ENCODE data around the gene PIK3R3. TPM values are rescaled to one million over a fixed set of nuclear protein-coding genes. Genes with fewer than 3 reads are reported as not detected.

The PIK3R3 gene
- total RNA-seq, 1 experiment from 2014 or later = 1.6 TPM

DNA sequence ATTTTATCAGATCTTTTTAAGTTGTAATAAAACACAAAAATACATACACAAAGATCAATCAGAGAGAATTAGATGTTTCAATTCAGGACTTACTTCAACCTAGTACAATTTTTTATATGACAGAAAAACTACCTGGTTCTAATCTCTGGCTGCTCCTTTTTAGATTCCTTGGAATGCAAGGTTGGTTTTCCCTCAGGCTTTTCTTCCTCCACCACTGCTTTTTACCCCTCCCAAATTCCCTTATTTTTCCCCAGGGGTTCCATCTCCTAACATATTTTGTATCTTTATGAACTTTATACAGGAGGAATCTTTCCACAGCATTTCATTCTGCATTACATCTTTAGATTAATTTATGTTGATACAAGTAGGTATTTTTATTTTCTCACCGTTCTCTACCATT is 33.2 kb downstream of the PIK3R3 start:
- Histone ChIP-seq H3K9ac (ENCODE audit: low read length) (no peak overlapping the region), H4K20me1 (ENCODE audit: insufficient read depth) (no peaks in the 10 kb centered on the region), H3K36me3 (ENCODE audit: control insufficient read depth in 1 of 2, insufficient read depth in 2 of 2, low read length in 2 of 2) (no peaks in the 10 kb centered on the region), H3K9me3 (ENCODE audit: control insufficient read depth in 1 of 2, insufficient read depth in 1 of 2, low read depth in 1 of 2, low read length in 2 of 2) (peaks cover 0 to 6% of the 10 kb centered on the region in 2 experiments; a peak in 1 of 4 replicates), H2AFZ (ENCODE audit: low read depth, low read length, poor library complexity, severe bottlenecking) (no peak overlapping the region), H3K9me2 (ENCODE audit: insufficient read depth) (no peaks in the 10 kb centered on the region), H3K4me1 (ENCODE audit: control insufficient read depth in 1 of 2, insufficient read depth in 2 of 2, low read length in 2 of 2) (no peaks in the 10 kb centered on the region), H3K4me3 (replicated peaks in 1 of 2; ENCODE audit: low read depth in 1 of 2, low read length in 2 of 2) (no peak overlapping the region), H3K79me2 (ENCODE audit: insufficient read depth, low read length) (no peaks in the 10 kb centered on the region), H3K4me2 (ENCODE audit: low read length) (no peak overlapping the region), H3K27ac (ENCODE audit: low read depth, low read length) (no peak overlapping the region), H3K27me3 (ENCODE audit: insufficient read depth, low read length) (no peaks in the 10 kb centered on the region)
- intact Hi-C loops (cut with micrococcal nuclease) = no loop called here
- ChIA-PET CTCF (no interaction called here), POLR2A (interaction anchor here (0.9 kb wide), 1 partner anchor 8 kb away, joined by 3 read pairs; no protein-coding TSS in a partner anchor), RAD21 (ENCODE audit: low non-redundant PET in 1 of 2, low total read pairs in 2 of 2, uncharacterized antibody in 2 of 2, unreplicated experiment in 2 of 2) (no interaction called here)
- TF ChIP-seq SRF (IDR thresholded peaks at IDR 0.05; ENCODE audit: low read depth) = no peak
- no peak for TF ChIP-seq YY1 (IDR thresholded peaks at IDR 0.05; ENCODE audit: extremely low read depth, insufficient replicate concordance, low read depth, low read length)
- TF ChIP-seq ZBTB33 (IDR thresholded peaks at IDR 0.05; ENCODE audit: extremely low read depth, insufficient replicate concordance, low read length) = no peak
- no peak for TF ChIP-seq EZH2 (IDR thresholded peaks at IDR 0.05)
- no peak for TF ChIP-seq SIN3A (IDR thresholded peaks at IDR 0.05; ENCODE audit: low read depth)
- TF ChIP-seq CEBPB (IDR thresholded peaks at IDR 0.05; ENCODE audit: low read depth) = no peak
- no peak for TF ChIP-seq CBX3 (IDR thresholded peaks at IDR 0.05; ENCODE audit: low read depth)
- TF ChIP-seq ZNF274 (IDR thresholded peaks at IDR 0.05; ENCODE audit: low read depth, low read length) = no peak
- TF ChIP-seq, protein P1, sequence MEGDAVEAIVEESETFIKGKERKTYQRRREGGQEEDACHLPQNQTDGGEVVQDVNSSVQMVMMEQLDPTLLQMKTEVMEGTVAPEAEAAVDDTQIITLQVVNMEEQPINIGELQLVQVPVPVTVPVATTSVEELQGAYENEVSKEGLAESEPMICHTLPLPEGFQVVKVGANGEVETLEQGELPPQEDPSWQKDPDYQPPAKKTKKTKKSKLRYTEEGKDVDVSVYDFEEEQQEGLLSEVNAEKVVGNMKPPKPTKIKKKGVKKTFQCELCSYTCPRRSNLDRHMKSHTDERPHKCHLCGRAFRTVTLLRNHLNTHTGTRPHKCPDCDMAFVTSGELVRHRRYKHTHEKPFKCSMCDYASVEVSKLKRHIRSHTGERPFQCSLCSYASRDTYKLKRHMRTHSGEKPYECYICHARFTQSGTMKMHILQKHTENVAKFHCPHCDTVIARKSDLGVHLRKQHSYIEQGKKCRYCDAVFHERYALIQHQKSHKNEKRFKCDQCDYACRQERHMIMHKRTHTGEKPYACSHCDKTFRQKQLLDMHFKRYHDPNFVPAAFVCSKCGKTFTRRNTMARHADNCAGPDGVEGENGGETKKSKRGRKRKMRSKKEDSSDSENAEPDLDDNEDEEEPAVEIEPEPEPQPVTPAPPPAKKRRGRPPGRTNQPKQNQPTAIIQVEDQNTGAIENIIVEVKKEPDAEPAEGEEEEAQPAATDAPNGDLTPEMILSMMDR (IDR thresholded peaks at IDR 0.05 in 2 of 3, conservative IDR thresholded peaks at IDR 0.05 in 1 of 3; ENCODE audit: borderline replicate concordance in 1 of 3, insufficient read depth in 1 of 3, low read depth in 2 of 3, low read length in 2 of 3) = no peak
- no peak for TF ChIP-seq EGR1 (IDR thresholded peaks at IDR 0.05; ENCODE audit: low read depth)
- TF ChIP-seq POLR2AphosphoS5 (IDR thresholded peaks at IDR 0.05; ENCODE audit: low read depth, low read length) = no peak
- DNase-seq (ENCODE audit: low read depth, low spot score) (no peak), ATAC-seq (no peak)
- BruUV-seq (replicated peaks) = no TSS peak
